HG02763 (cell line): ENCODE data around the gene OR5B21.
A peak's percentile ranks its signal among the peaks of the same experiment; 100 is the strongest.

Experiments used
- ATAC-seq: cut with Tn5 transposase; IDR thresholded peaks from one replicate; pipeline ENCODE4 v1.9.1; 2021; ENCODE audit warnings: mild to moderate bottlenecking, moderate library complexity; ENCODE audit not compliant: unreplicated experiment

OR5B21 gene

DNA sequence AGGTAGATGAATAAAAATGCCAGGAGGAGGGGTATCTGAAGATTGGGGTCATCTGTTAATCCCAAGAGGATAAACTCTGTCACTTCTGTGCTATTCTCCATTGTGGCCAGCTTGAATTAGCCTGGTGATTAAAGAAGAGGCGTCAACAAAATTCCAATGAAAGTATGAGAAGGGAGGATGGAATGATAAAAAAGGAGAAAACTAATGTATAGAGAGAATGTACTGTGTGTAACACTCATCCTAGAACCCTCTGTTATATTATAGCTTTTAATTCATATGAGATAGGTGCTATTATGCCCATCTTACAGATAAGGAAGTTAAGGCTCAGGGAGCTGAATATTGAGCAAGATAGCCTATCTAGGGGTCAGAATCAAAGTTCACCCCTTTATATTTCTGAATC, at the start of gene OR5B21:
TSS of gene OR5B21 (minus strand) at position 101 of the 400 bp plus-strand sequence. CDS start at position 101, 0 bp downstream.
- ATAC-seq, result no peak

DNA sequence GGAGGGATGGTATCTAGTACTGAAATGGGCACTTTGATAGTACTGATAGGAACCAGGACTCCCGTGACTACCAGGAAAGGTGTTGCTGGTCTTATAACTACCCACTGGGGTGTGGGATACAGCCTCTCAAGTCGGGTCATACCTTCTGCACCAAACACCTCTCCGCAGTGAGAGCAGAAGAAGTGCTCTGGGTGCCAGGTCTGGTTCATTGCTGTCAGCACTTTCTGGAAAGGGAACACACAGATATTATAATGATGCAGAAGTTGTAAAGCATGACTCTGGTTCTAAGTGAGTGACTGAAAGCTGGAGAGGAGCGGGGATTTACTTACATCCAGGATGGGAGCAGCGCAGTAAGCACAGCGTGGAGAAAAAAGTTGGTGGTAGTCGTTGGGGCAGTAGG, 41.7 kb upstream of the OR5B21 start:
- no peak for ATAC-seq

DNA sequence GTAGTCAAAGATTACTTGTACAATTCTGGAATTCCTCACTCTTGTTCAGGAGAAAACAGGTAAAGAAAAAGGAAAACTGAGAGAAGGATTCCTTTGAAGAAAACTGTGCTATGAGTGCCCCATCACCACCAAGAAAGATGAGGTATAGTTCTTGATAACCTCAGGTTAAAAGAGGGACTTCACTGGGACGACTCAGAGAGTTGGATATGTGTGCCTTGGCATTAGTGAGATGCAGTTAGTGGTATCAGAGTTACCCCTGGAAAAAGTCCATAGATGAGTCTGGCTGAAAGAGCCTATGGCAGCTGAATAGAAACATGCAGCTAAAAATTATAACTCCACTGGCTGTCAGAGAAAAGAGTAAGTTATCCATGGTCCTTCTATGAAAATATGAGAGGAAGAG, 38.9 kb upstream of the OR5B21 start:
- no peak for ATAC-seq

DNA sequence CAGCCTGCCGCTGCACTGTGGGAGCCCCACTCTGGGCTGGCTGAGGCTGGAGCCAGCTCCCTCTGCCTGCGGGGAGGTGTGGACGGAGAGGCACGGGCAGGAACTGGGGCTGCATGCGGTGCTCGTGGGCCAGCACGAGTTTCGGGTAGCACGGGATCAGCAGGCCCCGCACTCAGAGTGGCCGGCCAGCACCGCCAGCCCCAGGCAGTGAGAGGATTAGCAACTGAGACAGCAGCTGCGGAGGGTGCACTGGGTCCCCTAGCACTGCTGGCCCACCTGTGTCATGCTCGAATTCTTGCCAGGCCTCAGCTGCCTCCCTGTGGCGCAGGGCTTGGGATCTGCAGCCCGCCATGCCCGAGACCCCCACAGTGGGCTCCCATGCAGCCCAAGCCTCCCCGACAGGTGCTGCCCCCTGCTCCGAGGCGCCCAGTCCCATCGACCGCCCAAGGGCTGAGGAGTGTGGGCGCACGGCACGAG, 24.0 kb upstream of the OR5B21 start:
- no peak for ATAC-seq

DNA sequence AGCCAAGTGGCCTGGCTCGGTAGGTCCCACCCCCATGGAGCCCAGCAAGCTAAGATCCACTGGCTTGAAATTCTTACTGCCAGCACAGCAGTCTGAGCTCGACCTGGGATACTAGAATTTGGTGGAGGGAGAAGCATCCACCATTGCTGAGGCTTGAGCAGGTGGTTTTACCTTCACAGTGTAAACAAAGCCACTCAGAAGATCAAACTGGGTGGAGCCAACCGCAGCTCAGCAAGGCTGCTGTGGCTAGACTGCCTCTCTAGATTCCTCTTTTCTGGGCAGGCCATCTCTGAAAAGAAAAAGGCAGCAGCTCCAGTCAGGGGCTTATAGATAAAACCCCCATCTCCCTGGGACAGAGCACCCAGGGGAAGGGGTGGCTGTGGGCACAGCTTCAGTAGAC, 22.3 kb upstream of the OR5B21 start:
- no peak for ATAC-seq

DNA sequence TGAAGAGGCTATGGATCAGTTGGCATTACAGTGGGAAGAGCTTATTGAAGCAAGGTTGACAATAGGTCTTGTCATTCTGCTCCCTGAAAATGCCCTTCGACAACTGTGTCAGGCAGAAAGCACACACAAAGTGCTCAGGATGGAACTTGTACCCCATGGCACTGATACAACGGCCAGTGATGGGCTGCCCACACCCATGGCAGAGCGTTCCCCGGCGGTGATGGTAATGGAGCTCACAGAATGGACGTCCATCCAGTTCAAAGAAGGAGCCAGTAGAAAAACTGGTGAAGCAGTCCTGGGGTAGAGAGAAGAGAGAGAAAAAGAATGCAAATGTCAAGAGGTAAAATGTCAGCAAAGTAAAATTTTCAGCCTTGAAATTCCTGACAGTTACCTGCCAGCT, 19.5 kb upstream of the OR5B21 start:
- ATAC-seq, result no peak

DNA sequence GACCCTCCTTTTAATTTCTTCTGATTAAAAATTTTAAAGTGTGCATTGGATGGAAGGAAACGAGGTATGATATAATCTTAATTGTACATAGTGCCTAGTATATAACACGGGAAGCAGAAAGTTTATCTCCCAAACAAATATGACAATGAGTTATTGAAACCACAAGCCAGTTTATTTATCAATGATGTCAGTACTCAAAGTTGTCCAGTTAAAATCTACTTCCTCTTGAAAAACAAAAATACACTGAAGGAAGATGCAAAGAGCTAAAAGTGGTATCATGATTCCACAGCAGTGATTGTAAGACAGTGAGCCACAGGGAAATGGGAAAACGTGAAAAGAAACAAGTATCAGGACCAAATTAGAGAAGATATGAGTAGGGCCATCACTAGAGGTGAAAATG, 18.8 kb upstream of the OR5B21 start:
- no peak for ATAC-seq

DNA sequence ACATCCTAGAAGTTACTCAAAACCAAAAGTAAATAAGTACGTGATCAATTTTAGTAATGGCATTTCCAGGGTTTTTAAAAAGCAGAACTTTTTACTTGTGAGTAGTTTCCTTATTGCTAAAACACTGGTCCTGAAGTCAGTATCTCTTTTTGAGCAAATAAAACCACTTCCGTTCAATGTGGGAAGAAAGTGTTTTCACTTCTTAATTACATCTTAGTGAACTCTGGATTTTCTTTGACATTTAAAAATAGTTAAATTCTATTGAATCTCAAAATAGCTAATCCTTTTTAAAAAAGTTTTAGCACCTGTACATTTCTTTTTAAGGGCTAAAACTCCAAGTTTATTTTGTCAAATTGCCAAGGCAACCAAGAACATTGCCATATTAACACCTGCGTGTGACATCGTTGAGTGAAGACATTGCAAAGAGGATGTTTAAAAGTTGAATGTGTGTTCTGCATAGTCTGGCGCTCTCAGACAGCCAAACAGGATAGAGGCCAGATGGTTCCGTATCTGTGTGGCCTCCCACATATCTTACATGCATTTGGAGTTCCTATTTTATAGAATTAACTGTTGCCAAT, 17.2 kb upstream of the OR5B21 start:
- peak; percentile 83 for ATAC-seq

DNA sequence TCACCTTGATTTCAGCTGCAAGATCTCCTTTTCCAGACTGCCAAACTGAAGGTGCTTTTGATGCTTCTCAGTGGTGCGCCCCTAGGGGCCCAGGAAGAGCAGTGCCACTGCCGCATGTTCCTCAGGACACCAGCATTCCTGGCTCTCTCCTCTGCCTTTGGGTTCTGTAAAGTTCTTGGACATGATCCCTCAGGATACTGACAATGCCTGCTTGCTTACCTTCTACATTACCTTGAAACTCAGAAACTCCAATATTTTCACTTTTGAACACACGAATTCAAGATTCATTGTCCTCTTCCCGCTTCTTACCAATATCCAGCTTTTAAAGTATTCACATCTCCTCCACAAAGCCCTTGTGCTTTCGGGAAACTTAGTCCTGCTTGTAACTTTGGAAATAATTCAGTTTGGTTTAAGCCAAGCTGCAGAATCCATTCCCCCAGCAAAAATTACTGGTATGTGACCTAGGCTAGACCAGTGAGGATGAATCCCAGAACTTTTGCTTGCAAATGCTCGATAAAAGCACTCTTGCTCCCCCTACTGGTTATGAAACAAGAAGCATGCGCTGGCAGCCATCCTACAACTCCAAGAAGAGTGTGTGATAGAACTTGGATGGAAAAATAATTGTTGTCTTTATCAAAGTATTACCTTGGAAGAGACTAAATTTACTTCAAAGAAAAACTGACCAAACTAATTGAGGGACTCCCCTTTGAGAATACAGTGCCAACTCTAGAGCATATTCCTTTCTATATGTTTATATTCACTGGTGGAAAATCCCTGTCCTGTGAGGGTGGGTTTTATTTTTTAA, 16.5 kb upstream of the OR5B21 start:
- peak; percentile 31 for ATAC-seq

DNA sequence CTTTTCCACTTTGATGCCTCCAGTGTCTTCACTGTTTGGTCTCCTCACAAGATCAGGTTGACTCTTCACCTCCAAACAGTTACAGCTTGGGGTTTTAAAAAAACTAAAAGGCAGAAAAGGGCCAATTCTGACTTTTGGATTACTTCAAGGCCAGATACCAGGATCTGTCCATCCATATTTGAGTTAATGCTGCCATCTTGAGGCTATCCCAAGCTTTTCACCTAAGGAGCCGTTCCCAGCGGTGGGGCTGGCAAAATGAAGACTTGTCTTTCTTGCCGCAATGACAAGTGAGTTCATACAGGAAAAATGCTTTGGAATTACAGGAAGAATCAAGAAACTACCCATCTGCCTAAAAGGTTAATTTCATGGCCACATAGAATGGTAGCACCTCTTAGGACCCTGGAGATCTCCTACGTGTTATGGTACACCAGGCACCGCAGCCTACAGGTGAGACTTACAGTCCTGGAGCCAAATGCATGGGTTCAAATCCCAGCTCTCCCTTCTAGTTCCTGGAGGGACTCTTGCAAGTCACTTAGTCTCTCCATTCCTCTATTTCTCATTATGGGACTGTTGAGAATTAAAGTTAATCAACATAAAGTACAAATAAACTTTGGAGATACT, 6.0 kb upstream of the OR5B21 start:
- ATAC-seq, result no peak

DNA sequence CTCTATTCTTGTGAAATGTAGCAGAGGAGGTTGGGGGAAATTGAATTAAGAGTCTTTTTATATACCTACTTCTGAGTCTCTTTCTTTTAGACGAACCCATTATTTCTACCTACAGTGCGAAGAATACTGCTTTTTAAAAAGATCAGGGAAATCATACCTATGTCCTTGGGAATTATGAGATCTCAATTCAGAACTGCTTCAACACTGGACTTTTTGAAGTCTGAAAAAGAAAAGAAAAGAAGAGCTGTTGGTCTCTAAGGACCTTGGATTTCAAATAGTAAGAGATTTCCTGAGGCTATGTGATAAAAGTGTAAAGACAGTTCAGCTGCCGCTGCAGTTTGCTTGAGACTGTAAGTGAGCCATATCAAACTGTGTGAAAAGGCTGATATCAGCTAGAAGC, 3.7 kb upstream of the OR5B21 start:
- no peak for ATAC-seq

DNA sequence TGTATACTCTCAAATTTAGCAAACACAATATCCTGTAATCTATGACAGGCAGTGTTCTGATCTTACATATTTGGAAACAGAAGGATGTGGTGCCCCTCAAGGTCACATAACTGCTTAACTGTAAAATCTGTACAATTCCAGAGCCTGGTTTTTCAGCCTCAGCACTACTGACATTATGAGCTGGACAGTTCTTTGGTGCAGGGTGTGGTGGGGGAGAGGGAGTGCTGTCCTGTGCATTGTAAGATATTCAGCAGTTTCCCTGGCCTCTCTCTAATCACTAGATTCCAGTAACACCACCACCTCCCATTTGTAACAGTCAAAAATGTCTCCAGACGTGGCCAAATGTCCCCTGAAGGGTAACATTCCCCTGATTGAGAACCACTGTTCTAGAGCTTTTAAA, 1.8 kb upstream of the OR5B21 start:
- no peak for ATAC-seq

DNA sequence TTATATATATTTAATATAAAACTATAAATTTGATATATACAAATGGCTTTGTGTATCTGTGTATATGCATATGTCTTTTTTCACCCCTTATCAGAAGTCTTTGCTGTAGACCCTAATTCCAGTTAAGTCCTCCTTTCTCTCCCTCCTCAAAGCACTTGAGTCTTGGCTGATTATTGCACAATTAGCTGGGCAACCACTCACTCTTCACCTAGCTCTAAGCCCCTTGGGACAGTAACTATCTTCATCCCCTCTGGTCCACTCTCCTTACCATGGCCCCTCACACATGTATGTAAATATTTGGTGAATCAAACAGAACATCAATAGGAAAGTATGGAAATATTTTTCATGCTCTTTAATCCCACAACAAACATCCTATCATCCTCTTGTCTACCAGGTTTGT, 909 bp upstream of the OR5B21 start:
- ATAC-seq, result no peak

DNA sequence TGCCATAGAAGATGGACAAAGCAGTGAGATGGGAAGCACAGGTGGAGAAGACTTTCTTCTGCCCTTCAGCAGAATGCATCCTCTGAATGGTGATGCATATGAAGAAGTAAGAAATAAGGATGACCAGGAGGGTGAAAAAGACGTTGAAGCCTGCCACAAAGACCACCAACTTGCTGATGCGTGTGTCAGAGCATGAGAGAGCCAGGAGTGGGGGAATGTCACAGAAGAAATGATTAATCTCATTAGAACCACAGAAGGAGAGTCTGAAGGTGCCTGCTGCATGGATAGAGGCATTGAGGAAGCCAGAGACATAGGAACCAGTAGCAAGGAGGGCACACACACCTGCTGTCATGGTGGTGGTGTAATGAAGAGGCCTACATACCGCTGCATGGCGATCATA, 550 bp downstream of the OR5B21 start:
- no peak for ATAC-seq

DNA sequence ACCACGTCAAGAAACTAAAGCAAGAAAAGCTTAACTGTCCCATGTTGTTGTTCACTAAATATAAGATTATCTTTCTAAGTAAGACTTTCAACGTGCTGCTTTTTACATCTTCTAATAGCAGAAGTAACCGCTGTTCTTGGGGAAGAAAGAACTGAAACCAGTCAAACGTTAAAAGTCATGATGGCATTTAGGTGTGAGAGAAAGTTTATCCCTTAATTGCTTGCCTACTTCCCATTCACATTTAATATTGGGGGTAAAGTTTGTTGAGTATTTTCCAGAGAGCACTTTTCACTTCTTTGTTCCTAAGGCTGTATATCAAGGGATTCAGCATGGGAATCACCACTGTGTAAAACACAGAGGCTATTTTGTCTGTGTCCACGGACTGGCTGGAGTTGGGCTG, 970 bp downstream of the OR5B21 start:
- ATAC-seq, result no peak

DNA sequence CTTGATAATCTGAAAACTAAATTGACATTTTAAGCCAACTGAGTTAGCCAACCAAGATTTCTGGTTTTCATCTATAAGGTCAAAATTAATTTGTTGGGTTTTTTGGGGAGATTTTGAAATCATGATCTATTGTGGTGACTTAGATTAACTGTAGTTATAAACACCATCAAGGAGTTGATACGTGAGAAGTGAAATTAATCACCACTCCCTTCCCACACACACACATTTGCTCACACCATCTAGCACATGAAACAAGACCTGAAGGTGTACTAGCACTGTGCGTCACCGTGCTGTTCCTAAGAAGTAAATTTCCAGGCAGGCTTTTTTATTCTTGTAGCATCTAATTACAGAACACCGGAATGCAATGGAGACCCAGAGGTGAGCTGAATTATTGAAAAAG, 2.1 kb downstream of the OR5B21 start:
- no peak for ATAC-seq

DNA sequence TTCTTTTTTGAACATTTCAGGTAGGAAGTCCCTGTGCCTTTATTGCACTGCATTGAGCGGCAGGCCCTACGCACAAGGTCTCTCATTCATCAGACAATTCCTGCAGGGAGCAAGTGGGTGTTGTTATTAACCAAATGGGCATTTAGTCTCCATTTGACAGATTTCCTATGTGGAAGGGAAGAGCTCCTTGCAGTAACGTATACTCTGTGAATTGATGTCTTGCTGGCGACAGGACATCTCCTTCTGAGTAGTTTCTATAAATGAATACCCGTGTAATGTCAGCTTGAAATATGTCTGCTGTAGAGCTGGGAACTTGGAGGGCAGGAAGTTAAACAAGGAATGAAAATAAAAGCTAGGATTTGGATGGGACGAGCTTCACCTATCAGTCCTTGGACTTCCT, 3.7 kb downstream of the OR5B21 start:
- ATAC-seq, result no peak

DNA sequence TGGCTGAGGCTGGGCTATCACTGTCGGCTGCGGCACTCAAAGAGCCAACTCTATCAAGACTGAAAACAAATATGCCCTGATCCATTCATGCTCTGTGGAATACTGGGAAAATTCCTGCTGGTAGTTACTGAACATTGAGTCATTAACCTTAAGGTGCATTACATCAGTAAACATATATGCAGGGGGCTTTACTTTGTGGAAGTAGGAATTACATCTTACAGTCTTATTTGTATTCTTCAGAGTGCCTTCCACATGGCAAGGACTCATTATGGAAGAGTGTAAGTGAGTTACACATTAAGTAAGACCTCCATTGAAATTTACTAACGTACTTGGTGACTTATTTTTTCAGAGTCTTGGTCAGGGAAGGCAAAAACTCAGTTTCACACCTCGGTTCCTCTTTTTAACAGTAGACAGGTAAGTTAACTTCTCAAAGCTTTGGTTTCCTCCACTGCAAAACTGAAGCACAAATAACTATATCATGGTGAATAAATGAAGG, 4.5 kb downstream of the OR5B21 start:
- ATAC-seq, result peak; percentile 94

DNA sequence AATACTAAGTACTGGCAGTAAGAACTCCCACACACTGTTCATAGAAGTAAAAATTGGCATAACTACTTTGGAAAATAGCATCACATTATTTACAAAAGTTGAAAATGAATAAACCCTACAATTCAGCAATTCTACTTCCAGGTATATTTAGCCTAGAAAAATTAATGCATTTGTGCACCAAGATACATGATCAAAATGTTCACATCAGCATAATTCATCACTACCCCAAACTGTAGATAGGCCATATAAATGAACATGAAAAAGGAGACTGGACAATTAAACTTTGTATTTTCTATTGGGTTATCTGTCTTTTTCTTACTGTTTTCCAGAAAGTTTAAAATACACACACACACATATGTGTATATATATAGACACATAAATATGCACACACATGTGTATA, 5.9 kb downstream of the OR5B21 start:
- ATAC-seq, result no peak

DNA sequence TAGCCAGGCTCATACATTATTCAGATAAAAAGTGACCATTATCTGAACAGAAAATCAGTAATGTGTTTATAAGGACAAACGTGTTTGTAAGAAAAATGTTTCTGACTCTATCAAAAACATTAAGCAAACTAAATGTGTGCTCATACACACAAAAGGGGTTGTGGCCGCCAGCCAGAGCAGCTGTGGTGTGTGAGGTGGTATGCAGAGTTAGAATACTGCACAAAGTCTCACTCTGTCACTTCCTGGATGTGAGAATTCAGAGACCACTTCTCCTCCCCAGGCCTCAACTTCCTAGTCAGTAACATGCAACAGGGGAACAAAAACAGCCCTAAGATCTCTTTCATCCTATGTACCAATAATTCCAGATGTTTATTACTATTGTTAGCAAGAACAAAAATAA, 9.4 kb downstream of the OR5B21 start:
- ATAC-seq, result no peak

DNA sequence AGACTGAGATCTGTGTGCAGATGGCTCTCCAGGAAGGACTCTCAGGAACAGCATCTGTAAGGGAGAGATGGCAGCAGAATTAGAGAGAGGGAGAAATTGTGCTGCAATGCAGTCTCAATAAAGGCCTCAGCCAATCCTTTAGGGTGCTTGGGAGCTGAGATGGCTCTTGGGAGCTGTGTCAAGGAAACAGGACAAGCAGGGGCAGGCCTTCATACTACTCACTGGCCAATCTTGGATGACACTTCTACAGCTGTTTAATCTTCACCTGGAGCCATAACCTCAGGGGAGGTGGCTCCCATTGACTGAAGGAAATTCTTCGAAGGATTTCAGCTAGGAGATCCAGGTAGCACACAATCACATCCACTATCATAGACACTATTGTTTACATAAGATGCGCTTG, 10.0 kb downstream of the OR5B21 start:
- no peak for ATAC-seq

DNA sequence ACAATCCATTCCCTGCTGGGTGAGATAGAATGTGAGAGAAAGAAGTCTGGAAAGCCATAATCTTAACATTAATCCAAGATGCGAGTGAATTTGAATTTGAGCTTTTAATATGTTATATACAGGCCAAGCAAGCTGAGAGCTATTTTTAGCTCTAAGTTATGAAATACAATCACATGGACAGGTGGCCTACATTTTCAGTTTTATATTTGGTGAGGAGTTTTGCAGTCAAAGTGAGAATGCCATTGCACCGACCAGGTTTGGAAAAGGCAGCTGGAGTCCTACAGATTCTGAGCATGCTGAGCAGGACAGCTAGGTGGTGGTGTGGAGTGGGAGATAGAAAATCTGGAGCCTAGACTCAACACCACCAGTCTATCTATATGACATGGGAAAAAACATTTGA, 12.0 kb downstream of the OR5B21 start:
- ATAC-seq, result no peak
